CD4-positive, alpha-beta T cell treated with Interleukin-12 subunit alpha and Interleukin-12 subunit beta, for 1 hour (primary cell): ENCODE measurements around the gene MST1.
"Not testable (repeated sequence)": the region's sequence is repeated elsewhere in the genome, so short reads cannot be mapped to it uniquely, and the experiment has no call there.

ENCODE experiments used
- DNase-seq: peaks from one replicate; pipeline ENCODE4 v3.0.0-alpha.2; 2020

The MST1 gene

DNA sequence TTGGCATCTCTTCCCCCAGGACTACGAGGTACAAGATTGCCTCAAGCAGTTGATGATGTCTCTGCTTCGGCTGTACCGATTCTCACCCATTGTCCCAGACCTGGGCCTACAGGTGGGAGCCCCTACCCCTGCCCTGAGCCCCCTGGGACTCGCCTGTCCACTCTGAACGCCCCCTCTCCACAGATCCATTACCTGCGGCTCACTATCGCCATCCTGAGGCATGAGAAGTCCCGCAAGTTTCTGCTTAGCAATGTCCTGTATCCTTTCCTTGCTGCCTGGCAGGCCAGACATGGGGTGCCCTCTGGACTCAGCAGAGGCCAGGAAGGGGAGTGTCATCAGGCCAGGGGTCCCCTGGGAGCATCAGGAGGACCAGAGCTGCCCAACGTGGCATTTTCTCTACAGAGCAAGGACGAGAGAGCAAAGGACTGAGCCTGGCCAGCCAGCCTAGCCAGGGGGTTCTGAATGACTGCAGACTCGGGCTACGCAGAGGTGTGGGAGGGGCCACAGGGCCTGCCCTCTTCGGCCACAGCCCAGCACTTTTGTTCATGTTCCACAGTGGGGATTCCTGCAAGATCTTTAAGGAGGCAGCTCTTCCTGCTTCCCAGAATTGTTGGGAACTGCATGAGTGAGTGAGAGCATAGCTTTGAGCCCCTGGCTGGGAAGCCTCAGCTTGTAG lies 11.3 kb upstream of the MST1 start:
- no peak for DNase-seq

DNA sequence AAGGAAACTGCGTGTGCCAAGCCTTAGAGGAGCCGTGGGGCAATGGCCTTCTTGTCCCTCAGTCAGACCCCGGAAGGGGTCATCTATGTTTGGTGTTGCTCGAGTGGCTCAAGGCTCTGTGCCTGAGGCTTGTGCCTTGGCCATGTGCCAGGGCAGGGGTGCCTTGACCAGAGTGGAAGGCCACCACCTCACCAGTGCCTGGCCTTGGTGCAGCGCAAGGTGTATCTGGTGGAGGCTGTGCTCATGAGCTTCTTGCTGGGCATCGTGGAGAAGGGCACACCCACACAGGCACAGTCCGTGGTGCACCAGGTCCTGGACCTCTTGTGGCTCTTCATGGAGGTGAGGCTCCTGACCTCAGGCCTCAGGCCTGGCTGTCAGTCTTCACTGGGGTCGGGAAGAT lies 10.7 kb upstream of the MST1 start:
- DNase-seq, result no peak

DNA sequence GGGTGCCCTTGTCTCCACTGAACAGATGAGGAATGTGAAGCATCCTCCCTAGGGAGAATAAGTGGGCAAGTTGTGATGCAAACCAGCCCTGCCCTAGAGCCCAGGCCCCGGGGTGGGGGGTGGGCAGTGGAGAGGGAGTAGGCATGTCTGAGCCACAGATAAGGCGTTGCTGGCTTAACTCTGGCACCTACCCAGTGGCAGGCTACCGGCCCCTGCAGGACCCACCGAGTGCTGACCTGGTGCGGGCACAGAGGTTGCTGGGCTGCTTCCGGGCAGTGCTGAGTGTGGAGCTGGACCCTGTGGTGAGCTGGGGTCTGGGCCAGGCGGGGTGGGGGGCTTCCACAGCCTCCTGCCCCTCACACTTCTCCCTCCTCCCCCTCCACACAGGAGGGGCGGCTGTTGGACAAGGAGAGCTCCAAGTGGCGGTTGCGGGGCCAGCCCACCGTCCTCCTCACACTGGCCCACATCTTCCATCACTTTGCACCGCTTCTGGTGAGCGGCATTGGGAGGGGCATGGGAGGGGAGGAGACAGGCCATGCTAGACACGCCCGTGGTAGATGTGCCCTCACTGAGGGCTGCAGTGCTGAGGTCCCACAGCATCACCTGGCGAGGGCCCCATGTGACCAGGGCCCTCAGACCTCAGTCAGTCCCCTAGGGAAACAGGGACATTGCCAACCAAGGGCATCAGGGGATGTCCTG lies 10.2 kb upstream of the MST1 start:
- no peak for DNase-seq

DNA sequence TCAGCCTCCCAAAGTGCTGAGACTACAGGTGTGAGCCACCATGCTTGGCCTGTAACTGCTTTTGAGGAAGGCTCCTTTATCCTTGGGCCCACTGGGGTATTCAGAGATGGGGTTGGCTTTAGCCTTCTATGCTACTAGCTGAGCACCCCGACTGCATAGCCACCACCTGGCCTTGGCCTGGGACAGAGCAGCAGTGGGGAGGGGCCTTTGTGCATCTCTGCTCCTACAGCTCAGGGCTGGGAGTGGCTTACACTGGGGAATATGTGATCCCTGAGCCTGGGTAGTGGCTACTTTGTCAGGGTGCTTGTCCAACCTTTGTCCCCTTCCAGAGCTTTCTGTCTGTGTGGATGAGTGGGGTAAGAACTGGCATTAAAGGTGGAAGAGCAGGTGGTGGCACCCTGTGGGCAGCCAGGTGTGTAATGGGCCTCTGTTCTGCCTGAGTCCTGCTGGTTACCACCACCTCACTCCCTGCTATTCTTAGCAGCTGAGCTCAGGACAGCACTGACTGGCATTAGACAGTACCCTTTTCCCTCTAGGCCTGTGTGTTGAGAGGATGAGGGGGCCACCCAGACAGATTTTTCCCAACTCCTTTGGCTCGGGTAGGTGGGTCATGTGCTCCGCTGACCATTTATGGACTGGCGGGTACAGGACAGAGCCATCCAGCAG lies 6.2 kb upstream of the MST1 start:
- not testable (repeated sequence) for DNase-seq

DNA sequence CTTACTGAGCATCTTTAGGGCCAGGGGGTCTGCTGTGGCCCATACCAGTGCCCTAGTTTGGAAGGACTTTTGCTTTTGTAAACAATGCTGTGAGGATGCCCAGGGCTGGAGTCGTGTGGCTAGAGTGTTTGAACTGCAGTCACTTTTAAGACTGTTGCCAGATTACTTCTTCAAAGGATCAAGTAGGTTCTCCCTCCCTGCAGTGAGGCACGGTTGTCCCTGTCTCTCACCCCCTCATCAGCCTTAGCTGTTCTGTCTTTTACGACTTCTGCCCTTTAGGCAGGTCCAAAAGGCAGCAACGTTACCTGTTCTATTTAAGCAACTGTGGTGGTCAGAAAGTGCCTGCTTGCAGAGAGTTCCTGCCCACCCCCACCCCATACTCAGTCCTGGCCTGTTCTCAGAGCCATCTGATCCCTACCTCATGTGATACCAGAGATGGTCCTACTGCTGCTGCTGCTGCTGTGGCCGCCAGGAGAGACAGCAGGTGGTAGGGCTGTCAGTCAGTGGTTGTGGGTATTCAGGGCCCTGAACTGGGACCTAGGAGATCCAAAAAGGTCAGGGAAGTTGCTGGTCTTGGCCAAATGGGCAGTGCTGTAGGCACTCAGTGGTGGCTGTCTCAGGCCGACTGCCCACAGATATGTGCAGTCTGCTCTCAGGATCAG lies 5.3 kb upstream of the MST1 start:
- DNase-seq, result not testable (repeated sequence)

DNA sequence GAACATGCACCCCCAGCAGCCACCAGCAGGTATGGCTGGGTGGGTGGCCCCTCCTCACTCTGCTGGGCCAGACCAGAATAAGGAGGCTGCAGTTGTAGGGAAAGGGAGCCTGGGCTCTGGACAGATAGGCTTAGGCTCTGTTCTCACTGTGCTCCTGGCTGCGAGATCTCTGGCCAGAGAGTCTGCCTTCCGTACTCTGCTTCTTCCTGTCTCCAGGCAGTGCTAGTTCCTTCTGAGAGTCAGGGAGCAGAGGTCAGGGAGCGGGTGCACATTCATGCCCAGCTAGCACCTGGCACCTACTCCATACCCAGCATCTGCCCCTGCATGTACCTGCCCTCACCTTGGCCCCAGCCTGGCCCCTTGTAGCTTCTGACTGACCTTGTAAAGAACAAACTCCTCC lies 2.2 kb upstream of the MST1 start:
- DNase-seq, result not testable (repeated sequence)

DNA sequence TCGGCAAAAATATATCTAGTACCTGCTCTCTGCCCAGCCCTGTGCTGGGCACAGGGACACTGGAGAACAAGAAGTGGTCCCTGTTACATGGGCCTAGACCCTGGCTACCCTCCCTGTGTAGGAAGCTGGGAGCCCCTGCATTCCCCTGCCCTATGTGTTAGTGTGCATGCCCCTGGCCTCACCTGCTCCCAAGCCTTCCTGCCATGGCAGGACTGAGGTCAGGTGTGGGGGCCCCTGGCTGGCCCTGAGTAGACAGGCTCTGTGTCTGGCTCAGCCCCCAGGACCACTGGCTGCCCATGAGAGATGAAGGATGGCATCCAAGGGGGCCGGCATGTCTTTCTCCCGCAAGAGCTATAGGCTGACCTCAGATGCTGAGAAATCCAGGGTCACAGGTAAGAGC lies 1.6 kb upstream of the MST1 start:
- not testable (repeated sequence) for DNase-seq

DNA sequence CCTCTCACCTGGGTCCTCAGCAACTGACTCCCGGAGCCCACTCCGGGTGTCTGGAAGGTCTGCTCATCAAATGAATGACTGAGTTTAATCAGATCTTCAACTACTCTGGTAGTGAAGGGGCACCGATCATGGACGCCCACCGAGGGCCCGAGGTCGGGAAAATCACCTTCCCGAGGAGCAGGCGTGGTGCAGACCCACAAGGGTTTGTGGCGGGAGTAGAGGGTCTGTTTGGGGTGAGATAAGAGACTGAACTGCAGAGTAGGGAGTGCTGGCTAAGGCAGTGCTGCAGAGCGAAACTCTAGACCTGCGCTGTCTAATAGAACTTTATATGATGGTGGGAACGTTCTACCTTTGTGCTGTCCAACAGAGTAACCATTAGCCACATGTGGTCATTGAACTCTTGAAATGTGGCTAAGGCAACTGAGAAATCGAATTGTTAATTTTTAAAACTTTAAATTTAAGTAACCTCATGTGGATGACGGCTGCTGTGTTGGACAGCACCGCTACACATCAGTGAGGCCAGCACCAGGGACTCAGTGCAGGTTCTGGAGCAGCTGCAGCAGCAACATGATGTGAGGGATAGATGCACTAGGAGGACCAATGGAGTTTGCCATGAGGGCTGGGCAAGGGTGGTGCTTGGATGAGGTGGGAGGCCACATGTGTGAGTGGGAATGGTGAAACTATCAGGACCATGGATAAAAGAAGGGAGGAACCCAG lies 792 bp upstream of the MST1 start:
- not testable (repeated sequence) for DNase-seq

DNA sequence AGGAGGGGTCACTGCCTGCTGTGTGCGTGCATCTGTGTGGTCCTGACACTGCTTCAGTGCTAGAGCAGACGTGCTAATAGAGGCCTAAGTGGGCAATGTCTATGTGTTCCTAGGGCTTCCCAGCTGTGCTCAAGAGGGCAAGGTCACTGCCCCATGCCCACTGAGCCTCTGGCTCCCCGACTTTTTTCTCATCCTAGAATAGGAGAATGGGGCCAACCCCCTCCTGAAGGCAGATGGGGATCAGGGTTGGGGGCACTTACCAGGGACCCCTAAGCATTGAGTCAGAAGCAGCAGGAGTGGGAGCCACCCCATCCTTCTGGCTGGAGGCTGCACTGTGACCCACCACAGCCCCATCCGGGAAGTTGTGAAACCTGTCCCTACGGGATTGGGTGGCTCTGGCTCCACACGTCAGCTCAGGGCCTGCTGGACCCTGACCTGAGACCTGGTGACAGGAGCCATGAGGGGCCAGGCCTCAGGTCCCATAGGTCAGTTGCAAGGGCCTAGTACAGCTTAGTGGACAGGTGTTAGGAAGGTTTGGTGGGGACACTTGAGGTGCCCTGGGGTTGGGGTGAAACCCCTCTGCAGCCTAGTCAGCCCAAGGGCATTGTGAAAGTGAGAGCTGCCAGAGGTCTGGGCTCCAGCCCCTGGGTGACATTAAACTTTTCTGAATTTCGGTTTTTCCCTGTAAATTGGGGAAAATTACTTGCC lies 782 bp downstream of the MST1 start:
- not testable (repeated sequence) for DNase-seq

DNA sequence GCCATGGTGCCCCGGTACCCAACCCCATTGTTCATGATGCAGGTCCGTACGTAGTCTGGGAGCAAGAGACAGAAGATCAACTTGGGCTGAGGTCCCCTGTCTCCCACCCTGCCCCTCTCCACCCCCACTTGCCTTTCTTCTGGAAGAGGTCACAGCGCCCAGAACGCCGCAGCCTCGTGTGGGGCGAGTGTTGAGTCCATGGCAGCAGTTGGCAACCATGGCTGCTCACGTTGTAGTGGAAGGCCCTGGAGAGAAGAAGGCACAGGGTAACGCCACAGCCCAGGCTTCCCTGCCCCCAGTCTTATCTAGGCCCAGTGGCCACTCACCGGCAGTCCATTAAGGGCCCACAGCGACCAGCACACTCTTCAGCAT lies 1.9 kb downstream of the MST1 start:
- not testable (repeated sequence) for DNase-seq

DNA sequence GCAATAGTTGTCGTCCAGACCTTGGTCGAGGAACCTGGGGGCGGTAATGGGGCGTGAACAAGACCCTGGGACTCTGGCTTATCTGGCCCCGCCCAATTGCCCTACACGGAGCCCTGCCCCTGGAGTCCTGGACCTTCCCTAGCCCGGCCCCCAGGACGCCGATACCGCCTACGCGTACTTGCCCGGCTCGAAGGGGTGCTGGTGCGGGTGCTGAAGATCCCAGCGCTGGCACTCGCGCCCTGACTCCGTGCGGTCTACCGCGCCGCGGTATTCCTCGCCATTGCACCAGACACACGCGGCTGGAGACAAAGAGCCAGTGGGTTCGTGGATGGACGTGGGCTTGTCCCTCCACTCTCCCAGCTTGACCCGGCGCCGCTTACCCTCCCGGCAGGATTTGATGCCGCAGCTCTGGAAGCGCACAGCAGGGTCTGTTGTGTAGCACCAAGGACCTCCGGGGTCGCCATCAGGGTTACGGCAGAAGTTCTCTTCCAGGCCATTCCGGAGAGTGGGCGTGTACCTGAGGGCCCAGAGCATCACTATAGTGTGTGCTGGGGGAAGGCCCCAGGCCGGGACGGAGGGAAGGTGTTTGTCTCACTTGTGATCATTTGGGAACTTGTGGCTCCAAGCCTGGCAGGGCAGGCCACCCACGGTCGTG lies 2.4 kb downstream of the MST1 start:
- DNase-seq, result peak; percentile 48

DNA sequence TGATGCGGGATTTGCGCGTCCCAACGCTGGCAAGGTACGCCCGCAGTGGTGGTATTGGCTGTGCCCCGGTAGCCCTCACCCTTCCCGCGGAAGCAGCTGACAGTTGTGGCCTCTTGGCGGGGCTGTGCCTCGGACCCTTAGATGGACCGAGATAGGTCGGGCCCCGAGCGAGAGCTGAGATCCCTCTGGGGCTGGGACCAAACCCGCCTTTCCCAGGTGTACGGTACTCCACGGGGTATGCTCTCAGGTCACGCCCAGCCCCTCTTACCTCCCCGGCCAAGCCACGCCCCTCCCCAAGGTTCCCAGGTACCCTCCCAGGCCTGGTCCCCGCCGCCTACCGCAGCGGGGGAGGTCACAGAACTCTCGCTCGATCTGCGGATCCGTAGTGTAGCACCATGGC lies 2.9 kb downstream of the MST1 start:
- DNase-seq, result peak; percentile 41

DNA sequence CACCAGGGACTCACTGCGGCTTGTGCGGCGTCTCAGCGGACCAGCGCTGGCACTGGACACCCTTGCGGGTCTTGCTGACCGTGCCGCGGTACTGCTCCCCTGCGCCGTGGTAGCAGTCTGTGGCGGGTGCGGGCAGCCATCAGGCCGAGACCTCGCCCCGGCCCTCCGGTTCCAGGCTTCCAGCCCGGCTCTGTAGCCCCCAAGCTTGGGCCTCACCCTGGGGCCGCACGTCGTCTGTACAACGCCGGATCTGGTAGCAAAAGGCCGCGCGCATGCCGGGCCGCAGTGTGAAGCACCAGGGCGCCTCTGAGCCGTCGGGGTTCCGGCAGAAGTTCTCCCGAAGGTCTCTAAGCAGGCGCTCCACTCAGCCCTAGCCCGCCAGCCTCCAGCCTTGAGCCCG lies 3.4 kb downstream of the MST1 start:
- DNase-seq, result not testable (repeated sequence)

DNA sequence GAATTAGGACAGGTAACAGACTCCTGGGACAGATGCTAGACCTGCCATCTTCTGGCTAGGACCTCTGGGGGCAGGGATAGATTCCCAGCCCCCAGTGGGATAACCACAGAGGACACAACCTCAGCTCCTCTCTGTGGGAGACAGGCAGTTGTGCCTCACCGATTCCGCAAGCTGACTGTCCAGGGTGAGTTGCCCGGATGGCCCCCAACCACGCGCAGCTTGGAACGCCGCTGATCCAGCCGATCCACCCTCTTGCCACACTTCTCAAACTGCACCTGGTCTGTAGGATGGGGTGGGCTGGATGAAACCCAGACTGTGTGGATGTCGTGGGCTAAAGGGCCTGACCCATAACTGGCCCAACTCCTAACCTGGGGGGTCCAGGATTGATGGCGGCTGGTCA lies 4.2 kb downstream of the MST1 start:
- not testable (repeated sequence) for DNase-seq

DNA sequence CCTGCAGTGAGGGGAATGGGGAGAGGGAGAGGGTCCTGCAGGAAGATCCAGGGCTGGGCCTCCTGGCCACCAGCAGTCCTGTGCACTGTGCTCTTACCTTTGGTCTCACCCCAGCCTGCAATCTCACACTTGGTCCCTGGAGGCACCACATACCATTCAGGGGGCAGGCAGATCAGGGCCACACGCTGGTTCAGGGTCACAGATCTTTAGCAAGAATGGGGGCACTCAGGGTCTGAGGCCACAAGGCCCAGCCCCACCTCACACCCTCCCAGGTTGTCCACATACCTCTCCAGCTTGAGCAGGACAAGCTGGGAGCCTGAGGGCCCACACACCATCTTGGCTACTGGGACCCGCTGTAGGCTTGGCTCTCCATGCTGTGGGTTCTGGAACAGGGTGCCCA lies 4.8 kb downstream of the MST1 start:
- not testable (repeated sequence) for DNase-seq

DNA sequence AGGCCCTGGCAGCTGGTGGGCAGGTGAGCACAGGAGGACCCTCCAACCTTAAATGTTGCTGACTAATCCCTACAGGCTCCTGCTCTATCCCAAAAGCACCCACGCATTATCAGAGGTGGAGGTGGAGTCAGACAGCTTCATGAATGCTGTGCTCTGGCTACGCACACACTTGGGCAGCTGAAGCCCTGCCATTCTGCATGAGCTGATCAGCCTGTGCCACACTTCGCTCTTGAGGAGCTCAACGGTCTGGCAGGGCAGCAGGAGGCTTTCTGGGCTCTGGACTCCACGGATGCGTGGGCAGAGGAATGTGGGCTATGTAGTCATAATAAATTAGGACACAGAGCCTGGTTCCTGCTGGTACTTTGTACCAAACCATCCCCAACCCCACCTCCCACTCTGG lies 6.1 kb downstream of the MST1 start:
- DNase-seq, result no peak

DNA sequence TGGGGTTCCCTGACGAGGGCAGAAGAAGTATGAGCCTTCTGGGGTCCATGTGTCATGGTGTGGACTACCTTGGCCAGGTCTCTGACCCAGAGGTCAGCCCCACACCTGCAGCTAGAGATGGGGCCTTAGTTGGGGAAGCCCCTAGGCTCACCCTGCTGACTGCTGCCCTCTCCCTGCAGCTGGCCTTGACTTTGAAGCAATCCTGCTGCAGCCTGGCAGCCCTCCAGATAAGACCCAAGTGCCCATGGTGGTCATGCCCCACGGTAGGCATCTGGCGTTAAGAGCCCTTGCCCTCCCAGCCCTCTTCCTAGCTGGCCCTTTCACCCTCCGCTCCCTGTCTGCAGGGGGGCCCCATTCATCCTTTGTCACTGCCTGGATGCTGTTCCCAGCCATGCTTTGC lies 7.7 kb downstream of the MST1 start:
- DNase-seq, result no peak

DNA sequence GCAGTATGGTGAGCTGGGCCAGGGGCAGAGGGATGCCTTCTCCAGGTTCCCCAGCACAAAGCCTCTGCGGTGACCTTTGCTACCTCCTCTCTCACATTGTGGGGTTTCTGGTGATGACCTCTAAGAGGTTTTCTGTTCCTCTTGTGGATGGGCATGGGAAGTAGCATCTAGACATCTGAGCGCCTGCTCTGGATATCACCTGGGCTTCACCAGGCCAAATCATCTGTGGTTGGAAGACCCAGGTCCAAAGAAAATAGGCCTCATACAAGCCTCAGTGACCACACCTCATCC lies 8.1 kb downstream of the MST1 start:
- DNase-seq, result no peak

DNA sequence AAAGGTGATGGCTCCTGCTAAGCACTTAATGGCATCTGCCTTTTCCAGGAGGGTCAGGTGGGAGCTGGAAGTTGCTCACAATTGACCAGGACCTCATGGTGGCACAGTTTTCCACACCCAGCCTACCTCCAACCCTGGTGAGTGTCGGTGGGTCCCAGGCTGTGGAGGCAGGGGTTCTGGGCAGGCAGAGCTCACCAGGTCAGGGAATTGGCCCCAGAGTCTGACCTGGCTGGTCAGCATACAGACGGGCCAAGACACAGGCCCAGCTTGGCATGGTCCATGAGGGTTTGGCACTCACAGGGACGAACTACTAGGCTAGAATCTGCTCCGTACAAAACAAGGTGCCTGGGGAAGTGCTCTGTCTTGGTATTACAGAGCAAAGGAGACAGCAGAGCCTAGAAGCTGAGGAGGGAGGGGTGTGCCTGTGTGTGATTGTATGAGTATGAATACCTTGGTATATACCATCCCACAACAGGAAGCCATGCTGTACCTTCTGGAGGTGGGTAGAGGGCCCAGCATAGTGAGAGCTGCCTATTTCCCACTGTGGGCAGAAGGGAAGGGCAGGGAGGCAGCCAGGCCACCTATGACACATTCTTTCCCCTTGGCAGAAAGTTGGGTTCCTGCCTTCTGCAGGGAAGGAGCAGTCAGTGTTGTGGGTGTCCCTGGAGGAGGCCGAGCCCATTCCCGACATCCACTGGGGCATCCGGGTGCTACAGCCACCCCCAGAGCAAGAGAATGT lies 8.6 kb downstream of the MST1 start:
- no peak for DNase-seq

DNA sequence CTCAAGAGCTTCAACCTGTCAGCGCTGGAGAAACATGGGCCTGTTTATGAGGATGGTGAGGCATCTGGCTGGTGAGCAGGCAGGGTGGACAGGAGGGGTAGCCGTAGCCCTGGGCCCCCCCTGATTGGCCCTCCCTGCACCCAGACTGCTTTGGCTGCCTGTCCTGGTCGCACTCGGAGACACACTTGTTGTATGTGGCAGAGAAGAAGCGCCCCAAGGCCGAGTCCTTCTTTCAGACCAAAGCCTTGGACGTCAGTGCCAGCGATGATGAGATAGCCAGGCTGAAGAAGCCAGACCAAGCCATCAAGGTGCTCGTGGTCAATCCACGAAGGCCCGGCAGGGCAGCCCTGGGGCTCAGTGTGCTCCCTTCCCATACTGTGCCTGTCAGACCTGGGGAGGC lies 13.4 kb downstream of the MST1 start:
- no peak for DNase-seq

DNA sequence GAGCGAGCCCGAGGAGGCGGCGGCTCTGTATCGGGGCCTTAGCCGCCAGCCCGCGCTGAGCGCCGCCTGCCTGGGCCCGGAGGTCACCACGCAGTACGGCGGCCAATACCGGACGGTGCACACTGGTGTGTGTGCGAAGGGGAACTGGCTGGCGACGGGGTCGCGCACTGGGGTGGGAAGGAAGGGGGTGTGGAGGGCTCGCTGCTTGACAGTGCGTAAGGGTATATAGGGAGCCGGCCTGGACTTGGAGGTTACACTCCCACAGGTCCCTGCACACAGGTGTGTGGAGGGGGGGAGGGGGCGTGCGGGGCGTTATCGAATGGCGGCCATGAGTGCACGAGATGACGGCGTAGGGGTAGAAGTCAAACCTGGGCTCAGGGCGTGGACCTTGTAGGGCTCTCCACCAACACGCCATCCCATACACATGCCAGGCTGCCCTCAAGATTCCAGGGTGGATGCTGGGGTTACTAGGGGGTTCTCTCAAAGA lies 14.7 kb downstream of the MST1 start:
- DNase-seq, result no peak
